Parathyroid adenoma (tissue), 2 donors: ENCODE data around the gene SPAG6.

Experiments used
- H2AFZ ChIP-seq: fragments of 300-600 bp; sonication (generic); one replicate; pipeline ENCODE4 v1.7.0; 2017; ENCODE audit warnings: antibody characterized with exemption, mild to moderate bottlenecking
- H3K27ac ChIP-seq: fragments of 300-600 bp; sonication (generic); one replicate; pipeline ENCODE4 v1.7.0; 2017
- H3K27me3 ChIP-seq: fragments of 300-600 bp; sonication (generic); one replicate; pipeline ENCODE4 v1.7.0; 2017; ENCODE audit warnings: low read length; ENCODE audit not compliant: control insufficient read depth, insufficient read depth
- H3K36me3 ChIP-seq: fragments of 300-600 bp; sonication (generic); one replicate; pipeline ENCODE4 v1.7.0; 2017; ENCODE audit warnings: low read length; ENCODE audit not compliant: control insufficient read depth, insufficient read depth
- H3K4me1 ChIP-seq: fragments of 300-600 bp; sonication (generic); one replicate; pipeline ENCODE4 v1.7.0; 2017; ENCODE audit warnings: control low read depth
- H3K4me2 ChIP-seq: fragments of 300-600 bp; sonication (generic); one replicate; pipeline ENCODE4 v1.7.0; 2017; ENCODE audit warnings: low read length
- H3K4me3 ChIP-seq: fragments of 300-600 bp; sonication (generic); one replicate; pipeline ENCODE4 v1.7.0; 2017; ENCODE audit warnings: low read depth, low read length
- H3K79me2 ChIP-seq: fragments of 300-600 bp; sonication (generic); one replicate; pipeline ENCODE4 v1.7.0; 2017; ENCODE audit warnings: control low read depth
- H3K9ac ChIP-seq: fragments of 300-600 bp; sonication (generic); one replicate; pipeline ENCODE4 v1.7.0; 2017; ENCODE audit warnings: mild to moderate bottlenecking
- H3K9me3 ChIP-seq: fragments of 300-600 bp; sonication (generic); one replicate; pipeline ENCODE4 v1.7.0; 2017; ENCODE audit warnings: low read length; ENCODE audit not compliant: control insufficient read depth
- CTCF ChIP-seq: fragments of 300-600 bp; sonication (generic); IDR thresholded peaks from one replicate; pipeline ENCODE4 v1.7.0; 2017; ENCODE audit warnings: antibody characterized with exemption, mild to moderate bottlenecking
- donor health status: primary hyperparathyroidism.

SPAG6 gene

GRCh38 chr10:22453320-22453719, 108.0 kb downstream of the SPAG6 start:
- no peak for TF ChIP-seq CTCF
- no peaks in the 10 kb centered on the region for H3K79me2 ChIP-seq
- H3K9ac ChIP-seq, result no peak overlapping the region

GRCh38 chr10:22453948-22454591, 108.8 kb downstream of the SPAG6 start:
- Histone ChIP-seq H3K4me1 (no peaks in the 10 kb centered on the region), H3K36me3 (no peaks in the 10 kb centered on the region), H2AFZ (no peak overlapping the region), H3K79me2 (no peaks in the 10 kb centered on the region), H3K9ac (no peak overlapping the region), H3K27me3 (no peaks in the 10 kb centered on the region), H3K4me2 (no peak overlapping the region), H3K27ac (no peak overlapping the region), H3K9me3 (no peaks in the 10 kb centered on the region), H3K4me3 (no peak overlapping the region)
- TF ChIP-seq CTCF, result no peak

More at GRCh38 chr10:22453320-22453719, 108.0 kb downstream of the SPAG6 start:
- Histone ChIP-seq H3K27me3 (no peaks in the 10 kb centered on the region), H3K9me3 (no peaks in the 10 kb centered on the region), H3K36me3 (no peaks in the 10 kb centered on the region), H3K4me1 (no peaks in the 10 kb centered on the region), H3K4me3 (no peak overlapping the region), H3K4me2 (no peak overlapping the region), H2AFZ (no peak overlapping the region), H3K27ac (no peak overlapping the region)

- no peaks in the 10 kb centered on the region for H3K9me3 ChIP-seq
- no peak overlapping the region for H3K4me2 ChIP-seq
- H3K36me3 ChIP-seq, result no peaks in the 10 kb centered on the region
- no peaks in the 10 kb centered on the region for H3K27me3 ChIP-seq
- H3K4me3 ChIP-seq, result no peak overlapping the region
- no peaks in the 10 kb centered on the region for H3K4me1 ChIP-seq
- H3K27ac ChIP-seq, result no peak overlapping the region
- H2AFZ ChIP-seq, result no peak overlapping the region
- TF ChIP-seq CTCF, result no peak
- H3K9ac ChIP-seq, result no peak overlapping the region
- no peaks in the 10 kb centered on the region for H3K79me2 ChIP-seq
Observed at GRCh38 chr10:22454634-22455033, 109.3 kb downstream of the SPAG6 start.

- no peaks in the 10 kb centered on the region for H3K27me3 ChIP-seq
- H3K36me3 ChIP-seq, result no peaks in the 10 kb centered on the region
Observed at GRCh38 chr10:22455068-22455857, 110.0 kb downstream of the SPAG6 start.

More at GRCh38 chr10:22455068-22455857, 110.0 kb downstream of the SPAG6 start:
- Histone ChIP-seq H3K4me2 (no peak overlapping the region), H3K27ac (no peak overlapping the region), H3K4me3 (no peak overlapping the region), H3K4me1 (no peaks in the 10 kb centered on the region), H2AFZ (no peak overlapping the region), H3K9ac (no peak overlapping the region), H3K9me3 (no peaks in the 10 kb centered on the region), H3K79me2 (no peaks in the 10 kb centered on the region)
- TF ChIP-seq CTCF, result no peak
